K562 treated with DMSO at 1 percent for 48 hours (cell line): ENCODE results near the gene RPL32. TPM values are rescaled to one million over a fixed set of nuclear protein-coding genes. Genes with fewer than 3 reads are reported as not detected.

Experiments used
- total RNA-seq: library from RNA; unstranded; fragments of 300-600 nt; gene quantifications from 2 replicates; pipeline ENCODE4 v1.2.3, GENCODE V29; 2022; ENCODE audit warnings: low replicate concordance; ENCODE audit errors: extremely low read depth

The RPL32 gene
- total RNA-seq, result 974 and 4,513 TPM in 2 replicates

GRCh38 chr3:12841149-12841969 lies at the start of gene RPL32:
Gene RPL32, minus strand, starts transcription at chr3:12841565. Its CDS starts 1,328 bp downstream, at chr3:12840237.

DNA sequence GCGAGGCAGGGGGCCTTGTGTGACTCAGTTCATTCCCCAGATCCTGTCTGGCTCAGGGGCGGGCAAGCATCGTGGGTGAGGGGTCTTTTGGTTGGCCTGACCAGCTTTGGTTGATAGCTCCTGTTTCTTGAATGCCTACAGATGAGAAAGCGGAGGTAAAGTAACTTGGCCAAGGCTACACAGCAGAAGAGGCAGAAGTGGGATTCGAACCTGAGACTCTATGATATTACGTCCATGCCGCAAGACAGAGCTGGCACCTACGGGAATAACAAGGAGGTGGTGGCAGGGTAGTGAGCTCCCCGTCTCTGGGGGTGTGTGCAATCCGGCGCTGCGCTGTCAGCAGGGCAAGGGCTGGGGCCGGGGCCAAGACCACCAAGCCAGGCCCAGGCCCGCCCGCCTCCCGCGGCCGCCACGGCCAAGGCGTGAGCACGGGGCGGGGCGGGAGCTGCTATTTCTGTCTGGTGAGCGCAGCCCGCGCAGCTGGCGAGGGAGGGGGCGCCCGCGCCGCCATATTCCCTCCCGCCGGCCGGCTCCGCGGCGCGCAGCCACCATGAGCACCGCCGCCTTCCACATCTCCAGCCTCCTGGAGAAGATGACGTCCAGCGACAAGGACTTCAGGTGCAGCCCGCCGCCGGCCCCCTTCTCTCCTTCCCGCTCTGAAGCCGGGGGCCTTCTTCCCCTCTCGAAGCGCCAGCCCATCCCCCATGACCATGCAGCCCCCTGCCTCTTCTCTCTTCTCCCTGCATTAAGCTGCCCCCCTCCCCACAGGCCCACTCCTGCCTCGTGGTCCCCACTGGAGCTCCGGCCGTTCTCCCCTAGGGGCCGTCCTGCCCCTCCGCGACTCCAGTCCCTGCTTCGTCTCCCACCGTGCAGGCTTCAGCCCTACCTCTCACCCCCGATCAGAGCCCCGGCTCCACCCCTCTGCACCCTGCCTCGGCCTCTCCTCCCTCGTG lies 44.9 kb downstream of the RPL32 start, which contains the start of gene CAND2:
TSS of gene CAND2 (plus strand) at position 510 of the 953 bp plus-strand sequence. CDS start at position 551, 41 bp downstream.

Other genes with a start within 250 kb of the RPL32 start
- gene RAF1, start 177.4 kb downstream of the RPL32 start, total RNA-seq, result 1,479 TPM in 1 of 2 replicates, not detected in the other
- gene TMEM40, start 82.3 kb downstream of the RPL32 start, total RNA-seq, result not detected in 2 replicates
- gene CAND2, start 44.9 kb downstream of the RPL32 start, total RNA-seq, result not detected in 2 replicates
- gene IQSEC1, start 231.9 kb upstream of the RPL32 start, total RNA-seq, result not detected in 2 replicates